K562 (cell line): ENCODE measurements around the gene PRDM16. TPM values are rescaled to one million over a fixed set of nuclear protein-coding genes. Genes with fewer than 3 reads are reported as not detected.

Experiments
- ATAC-seq: fragments of 200-7000 bp; cut with Tn5 transposase; 3 replicates; pipeline ENCODE4 v1.9.1; 2020; ENCODE audit warnings: moderate library complexity
- BruUV-seq: library from RNA; stranded (reverse); fragments of 400-500 nt; replicated peaks from 2 replicates; lab custom pipeline; 2021; lab: Mats Ljungman, UMichigan
- CTCF ChIA-PET: fragments of 300-600 bp; formaldehyde crosslinking; extraction: SDS; loops from one replicate; lab custom pipeline; 2021; ENCODE audit warnings: low intra/inter-chr PET ratio; lab: Yijun Ruan, JAX
- POLR2A ChIA-PET: fragments of 300-600, 350-650 bp; sonication (Branson Sonifier 250); formaldehyde crosslinking; extraction: SDS; loops from one replicate; lab custom pipeline; 2021; ENCODE audit warnings: antibody characterized with exemption, inconsistent platforms; lab: Yijun Ruan, JAX
- DNase-seq, 4 experiments: peaks; one replicate each; pipeline versions ENCODE4 v3.0.0 to v3.0.0-alpha.2; 2011 to 2018; ENCODE audit warnings: low spot score in 3 of 4, mixed read lengths in 3 of 4; ENCODE audit errors: extremely low read depth in 1 of 4
- FAIRE-seq: peaks from 2 replicates; lab custom pipeline; 2011; peaks lifted over from hg19 to GRCh38; lab: Jason Lieb, UNC
- H2AFZ ChIP-seq: 2 replicates; pipeline ENCODE4 v1.6.0; 2011; ENCODE audit warnings: low read depth, low read length, control low read depth, inconsistent platforms
- H3K27ac ChIP-seq: fragments of 200-600 bp; 3 replicates; pipeline ENCODE4 v1.8.0; 2011; ENCODE audit warnings: low read depth, mild to moderate bottlenecking, control low read depth, inconsistent platforms, low read length, moderate library complexity, mixed read lengths; ENCODE audit errors: extremely low read depth
- H3K27me3 ChIP-seq, 2 experiments: fragments of 300-600 bp in 1 of 2; 2 replicates in 1 of 2; 3 replicates in 1 of 2; pipeline versions ENCODE4 v1.6.0 to v1.8.0; 2011; ENCODE audit warnings: inconsistent platforms in 2 of 2, low read length in 2 of 2, mild to moderate bottlenecking in 1 of 2, mixed read lengths in 1 of 2, moderate library complexity in 1 of 2; ENCODE audit not compliant: control insufficient read depth in 2 of 2, insufficient read depth in 2 of 2
- H3K36me3 ChIP-seq: fragments of 300-600 bp; 3 replicates; pipeline ENCODE4 v1.8.0; 2011; ENCODE audit warnings: mild to moderate bottlenecking, low read length, inconsistent platforms; ENCODE audit not compliant: control insufficient read depth, insufficient read depth
- H3K4me1 ChIP-seq, 2 experiments: fragments of 200-600 bp in 1 of 2; replicated peaks in 1 of 2; 2 replicates in 1 of 2; 3 replicates in 1 of 2; pipeline versions ENCODE4 v1.5.1 to v1.8.0; 2011; ENCODE audit warnings: inconsistent platforms in 2 of 2, low read length in 2 of 2, mild to moderate bottlenecking in 1 of 2, mixed read lengths in 1 of 2, moderate library complexity in 1 of 2; ENCODE audit not compliant: control insufficient read depth in 2 of 2, insufficient read depth in 2 of 2
- H3K4me2 ChIP-seq: 2 replicates; pipeline ENCODE4 v1.6.1; 2011; ENCODE audit warnings: low read length, control low read depth, inconsistent platforms, mixed read lengths; ENCODE audit not compliant: insufficient read depth
- H3K4me3 ChIP-seq: fragments of 200-600 bp; sonication (generic), shearing (Covaris generic); 2 replicates; pipeline ENCODE4 v1.5.1; 2016; ENCODE audit warnings: control low read depth, inconsistent platforms
- H3K79me2 ChIP-seq: fragments of 200-600 bp; 3 replicates; pipeline ENCODE4 v1.8.0; 2011; ENCODE audit warnings: low read length, inconsistent platforms; ENCODE audit not compliant: control insufficient read depth, insufficient read depth
- H3K9ac ChIP-seq, 2 experiments: 2 replicates each; pipeline versions ENCODE4 v1.6.0 to v1.6.1; 2011; ENCODE audit warnings: low read depth in 2 of 2, low read length in 2 of 2, control low read depth in 1 of 2, inconsistent platforms in 1 of 2, mild to moderate bottlenecking in 1 of 2, mixed read lengths in 1 of 2; ENCODE audit not compliant: insufficient read depth in 1 of 2
- H3K9me1 ChIP-seq: one replicate; pipeline ENCODE4 v1.6.0; 2011; ENCODE audit warnings: inconsistent platforms, mild to moderate bottlenecking, low read length, moderate library complexity; ENCODE audit not compliant: control insufficient read depth, insufficient read depth
- H3K9me3 ChIP-seq: replicated peaks from 2 replicates; pipeline ENCODE4 v1.5.1; 2011; ENCODE audit warnings: low read depth, low read length, inconsistent platforms; ENCODE audit not compliant: control insufficient read depth, insufficient read depth
- H4K20me1 ChIP-seq: replicated peaks from 2 replicates; pipeline ENCODE4 v1.6.1; 2011; ENCODE audit warnings: low read length, inconsistent platforms, mixed read lengths; ENCODE audit not compliant: control insufficient read depth, insufficient read depth
- L3MBTL2 ChIP-seq: fragments of 450-650 bp; IDR thresholded peaks from 2 replicates; pipeline ENCODE4 v1.6.1; 2016; ENCODE audit warnings: mild to moderate bottlenecking, moderate library complexity
- MGA ChIP-seq: fragments of 450-650 bp; IDR thresholded peaks from 2 replicates; pipeline ENCODE4 v1.6.1; 2016; ENCODE audit warnings: mild to moderate bottlenecking, moderate library complexity
- ZBTB26 ChIP-seq: fragments of 450-650 bp; formaldehyde crosslinking; IDR thresholded peaks from 2 replicates; pipeline ENCODE4 v1.4.0; 2022; ENCODE audit warnings: missing genetic modification characterization
- ZNF263 ChIP-seq: sonication (generic); formaldehyde crosslinking; IDR thresholded peaks from 2 replicates; pipeline ENCODE4 v1.8.0; 2022; ENCODE audit warnings: mild to moderate bottlenecking, missing genetic modification reagents, borderline replicate concordance
- WGBS: fragments of 100-300 bp; shearing (Covaris generic); methylation state at CpG from one replicate; pipeline ENCODE4 v1.1.6; 2016; ENCODE audit warnings: low coverage, mixed read lengths; ENCODE audit not compliant: insufficient coverage; ENCODE audit errors: missing lambda C conversion rate; 5-methylcytosine and 5-hydroxymethylcytosine counted together
- in situ Hi-C: fragments of 300-500 bp; cut with MboI; formaldehyde crosslinking; loops from 4 replicates; pipeline ENCODE4 v1.15.0; 2018; ENCODE audit warnings: inconsistent platforms, mixed read lengths
- intact Hi-C: fragments of 100-400 bp; cut with micrococcal nuclease; formaldehyde crosslinking; loops from 2 replicates; pipeline ENCODE4 v1.14.2; 2022
- polyA plus RNA-seq, 8 experiments: library from polyadenylated mRNA; depleted of rRNA in 4 of 8; stranded (reverse) in 5 of 8; unstranded in 3 of 8; fragments of >200 nt; fragmentation: Nextera tagmentation in 2 of 8; fragmentation: Illumina TruSeq in 1 of 8; extraction: Ambion mirVana in 2 of 8; extraction: Trizol in 1 of 8; gene quantifications; 2 replicates each; pipeline versions ENCODE4 v1.2.1 to v1.2.3, GENCODE V29; 2011 to 2014; ENCODE audit warnings: inconsistent platforms in 1 of 8, missing spikeins in 1 of 8
- total RNA-seq, 7 experiments: library from RNA; depleted of rRNA in 6 of 7; stranded (reverse); fragments of >200 nt in 6 of 7; fragmentation: Illumina TruSeq in 2 of 7; extraction: Trizol in 2 of 7; gene quantifications; 2 replicates each; pipeline versions ENCODE4 v1.2.1 to v1.2.3, GENCODE V29; 2011 to 2021; ENCODE audit warnings: low replicate concordance in 1 of 7
- TF ChIP-seq, protein P1 (sequence below), 2 experiments: IDR thresholded peaks; 2 replicates each; pipeline ENCODE4 v1.6.1; 2011; ENCODE audit warnings: borderline replicate concordance in 1 of 2, control low read depth in 1 of 2, low read depth in 1 of 2, low read length in 1 of 2, mild to moderate bottlenecking in 1 of 2, mixed read lengths in 1 of 2, moderate library complexity in 1 of 2; ENCODE audit not compliant: insufficient read depth in 1 of 2, insufficient read length in 1 of 2, poor library complexity in 1 of 2, severe bottlenecking in 1 of 2; ENCODE audit errors: extremely low read depth in 1 of 2

The PRDM16 gene
- total and polyA plus RNA-seq, 9 of the 15 experiments (the other 6 are each of a cell fraction or from before 2014, with no cell fraction given): 0.10 to 0.27 TPM; not detected in 7

- in situ Hi-C loops (loop anchor here (5.0 kb wide), 1 partner anchor 32 kb away; no protein-coding TSS in a partner anchor), intact Hi-C loops (no loop called here)
- no peak overlapping the region for H2AFZ ChIP-seq
- H3K4me1 ChIP-seq: peaks cover 0 to 64% of the 10 kb centered on the region in 2 experiments; a peak in 2 of 5 replicates
- H3K27me3 ChIP-seq: peaks cover 6 to 21% of the 10 kb centered on the region in 2 experiments
- no peaks in the 10 kb centered on the region for H3K36me3 ChIP-seq
- H3K9ac ChIP-seq: no peak overlapping the region
- H3K9me1 ChIP-seq: no peaks in the 10 kb centered on the region
- H3K4me3 ChIP-seq: no peak overlapping the region
- ChIA-PET CTCF (no interaction called here), POLR2A (interaction anchor here (0.7 to 1.3 kb wide), 2 partner anchors 8 to 96 kb away, joined by 3 to 4 read pairs; no protein-coding TSS in a partner anchor)
- no peaks in the 10 kb centered on the region for H3K9me3 ChIP-seq
- WGBS: 6% methylated on average over 30 of the region's 30 CpGs
- no peak overlapping the region for H3K4me2 ChIP-seq
- no peak for DNase-seq
- no peaks in the 10 kb centered on the region for H3K79me2 ChIP-seq
- H3K27ac ChIP-seq: no peak overlapping the region
- no peak for FAIRE-seq
- ATAC-seq: no peak
- peaks cover 14% of the 10 kb centered on the region for H4K20me1 ChIP-seq
- no TSS peak for BruUV-seq
- peak; percentile 61; the same call in 1 of the 2 replicates for TF ChIP-seq L3MBTL2
- TF ChIP-seq ZBTB26 (CRISPR knock-in tag): no peak
- TF ChIP-seq, protein P1, sequence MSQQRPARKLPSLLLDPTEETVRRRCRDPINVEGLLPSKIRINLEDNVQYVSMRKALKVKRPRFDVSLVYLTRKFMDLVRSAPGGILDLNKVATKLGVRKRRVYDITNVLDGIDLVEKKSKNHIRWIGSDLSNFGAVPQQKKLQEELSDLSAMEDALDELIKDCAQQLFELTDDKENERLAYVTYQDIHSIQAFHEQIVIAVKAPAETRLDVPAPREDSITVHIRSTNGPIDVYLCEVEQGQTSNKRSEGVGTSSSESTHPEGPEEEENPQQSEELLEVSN (IDR thresholded peaks at IDR 0.05; ENCODE audit: borderline replicate concordance in 1 of 2, extremely low read depth in 1 of 2, insufficient read depth in 1 of 2, insufficient read length in 1 of 2, low read depth in 1 of 2, low read length in 1 of 2, poor library complexity in 1 of 2, severe bottlenecking in 1 of 2): peak in 1 of 2 experiments; percentile 21
- peak; percentile 90 for TF ChIP-seq ZNF263 (CRISPR knock-in tag)
- peak; percentile 59 for TF ChIP-seq MGA
Measured at GRCh38 chr1:3479511-3480368, 410.7 kb downstream of the PRDM16 start.
